ENCODE results near the gene RASSF4. TPM values are rescaled to one million over a fixed set of nuclear protein-coding genes. Genes with fewer than 3 reads are reported as not detected.

RASSF4 gene
- total RNA-seq, 1 experiment from 2014 or later: 2.8 TPM

DNA sequence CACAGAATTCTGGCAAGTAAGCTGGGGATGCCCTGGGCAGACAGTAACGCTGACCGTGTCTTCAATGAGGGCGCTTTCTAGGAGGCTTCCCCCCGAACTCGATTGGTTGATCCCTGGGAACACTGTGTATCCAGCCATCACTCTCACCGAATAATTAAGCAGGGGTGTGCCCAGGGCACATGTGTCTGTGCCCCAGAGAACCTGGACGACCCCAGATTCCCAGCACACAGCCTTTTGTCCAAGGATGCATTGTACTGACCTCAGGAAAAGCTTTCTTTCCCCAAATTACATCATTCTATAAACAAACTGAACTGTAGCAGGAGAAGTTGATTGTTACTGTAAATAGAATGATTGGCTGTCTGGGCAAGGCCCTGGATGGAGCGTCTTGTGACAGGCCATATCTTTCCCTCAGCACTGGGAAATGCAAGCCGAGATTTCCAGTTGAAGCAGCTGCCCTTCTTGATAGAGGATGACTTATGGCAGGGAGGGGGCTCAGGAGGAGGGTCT, 25.6 kb downstream of the RASSF4 start:
- no peak for TF ChIP-seq TCF7L2 (IDR thresholded peaks at IDR 0.05; ENCODE audit: borderline replicate concordance, extremely low read depth, insufficient read depth, insufficient read length)
- TF ChIP-seq, protein P1, sequence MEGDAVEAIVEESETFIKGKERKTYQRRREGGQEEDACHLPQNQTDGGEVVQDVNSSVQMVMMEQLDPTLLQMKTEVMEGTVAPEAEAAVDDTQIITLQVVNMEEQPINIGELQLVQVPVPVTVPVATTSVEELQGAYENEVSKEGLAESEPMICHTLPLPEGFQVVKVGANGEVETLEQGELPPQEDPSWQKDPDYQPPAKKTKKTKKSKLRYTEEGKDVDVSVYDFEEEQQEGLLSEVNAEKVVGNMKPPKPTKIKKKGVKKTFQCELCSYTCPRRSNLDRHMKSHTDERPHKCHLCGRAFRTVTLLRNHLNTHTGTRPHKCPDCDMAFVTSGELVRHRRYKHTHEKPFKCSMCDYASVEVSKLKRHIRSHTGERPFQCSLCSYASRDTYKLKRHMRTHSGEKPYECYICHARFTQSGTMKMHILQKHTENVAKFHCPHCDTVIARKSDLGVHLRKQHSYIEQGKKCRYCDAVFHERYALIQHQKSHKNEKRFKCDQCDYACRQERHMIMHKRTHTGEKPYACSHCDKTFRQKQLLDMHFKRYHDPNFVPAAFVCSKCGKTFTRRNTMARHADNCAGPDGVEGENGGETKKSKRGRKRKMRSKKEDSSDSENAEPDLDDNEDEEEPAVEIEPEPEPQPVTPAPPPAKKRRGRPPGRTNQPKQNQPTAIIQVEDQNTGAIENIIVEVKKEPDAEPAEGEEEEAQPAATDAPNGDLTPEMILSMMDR (IDR thresholded peaks at IDR 0.05 in 2 of 3, conservative IDR thresholded peaks at IDR 0.05 in 1 of 3; ENCODE audit: borderline replicate concordance in 1 of 3, insufficient read depth in 1 of 3, low read depth in 2 of 3, low read length in 2 of 3): no peak
- TF ChIP-seq CEBPB (IDR thresholded peaks at IDR 0.05; ENCODE audit: low read depth): no peak
- no peak for TF ChIP-seq CBX3 (IDR thresholded peaks at IDR 0.05; ENCODE audit: low read depth)
- TF ChIP-seq EZH2phosphoT487 (IDR thresholded peaks at IDR 0.05; ENCODE audit: borderline replicate concordance): no peak
- TF ChIP-seq, protein P2, sequence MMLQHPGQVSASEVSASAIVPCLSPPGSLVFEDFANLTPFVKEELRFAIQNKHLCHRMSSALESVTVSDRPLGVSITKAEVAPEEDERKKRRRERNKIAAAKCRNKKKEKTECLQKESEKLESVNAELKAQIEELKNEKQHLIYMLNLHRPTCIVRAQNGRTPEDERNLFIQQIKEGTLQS (IDR thresholded peaks at IDR 0.05): no peak
- no peak for TF ChIP-seq JUND (IDR thresholded peaks at IDR 0.05)
- TF ChIP-seq FOSL1 (IDR thresholded peaks at IDR 0.05; ENCODE audit: low read depth): no peak
- no peak for TF ChIP-seq POLR2AphosphoS5 (IDR thresholded peaks at IDR 0.05; ENCODE audit: low read depth, low read length)
- TF ChIP-seq, protein P3, sequence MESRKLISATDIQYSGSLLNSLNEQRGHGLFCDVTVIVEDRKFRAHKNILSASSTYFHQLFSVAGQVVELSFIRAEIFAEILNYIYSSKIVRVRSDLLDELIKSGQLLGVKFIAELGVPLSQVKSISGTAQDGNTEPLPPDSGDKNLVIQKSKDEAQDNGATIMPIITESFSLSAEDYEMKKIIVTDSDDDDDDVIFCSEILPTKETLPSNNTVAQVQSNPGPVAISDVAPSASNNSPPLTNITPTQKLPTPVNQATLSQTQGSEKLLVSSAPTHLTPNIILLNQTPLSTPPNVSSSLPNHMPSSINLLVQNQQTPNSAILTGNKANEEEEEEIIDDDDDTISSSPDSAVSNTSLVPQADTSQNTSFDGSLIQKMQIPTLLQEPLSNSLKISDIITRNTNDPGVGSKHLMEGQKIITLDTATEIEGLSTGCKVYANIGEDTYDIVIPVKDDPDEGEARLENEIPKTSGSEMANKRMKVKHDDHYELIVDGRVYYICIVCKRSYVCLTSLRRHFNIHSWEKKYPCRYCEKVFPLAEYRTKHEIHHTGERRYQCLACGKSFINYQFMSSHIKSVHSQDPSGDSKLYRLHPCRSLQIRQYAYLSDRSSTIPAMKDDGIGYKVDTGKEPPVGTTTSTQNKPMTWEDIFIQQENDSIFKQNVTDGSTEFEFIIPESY (IDR thresholded peaks at IDR 0.05; ENCODE audit: extremely low read depth, insufficient replicate concordance, low read length): no peak
- no peak for TF ChIP-seq SP1 (IDR thresholded peaks at IDR 0.05; ENCODE audit: low read depth)
- no peak for TF ChIP-seq EZH2 (IDR thresholded peaks at IDR 0.05)
- TF ChIP-seq, protein P4, sequence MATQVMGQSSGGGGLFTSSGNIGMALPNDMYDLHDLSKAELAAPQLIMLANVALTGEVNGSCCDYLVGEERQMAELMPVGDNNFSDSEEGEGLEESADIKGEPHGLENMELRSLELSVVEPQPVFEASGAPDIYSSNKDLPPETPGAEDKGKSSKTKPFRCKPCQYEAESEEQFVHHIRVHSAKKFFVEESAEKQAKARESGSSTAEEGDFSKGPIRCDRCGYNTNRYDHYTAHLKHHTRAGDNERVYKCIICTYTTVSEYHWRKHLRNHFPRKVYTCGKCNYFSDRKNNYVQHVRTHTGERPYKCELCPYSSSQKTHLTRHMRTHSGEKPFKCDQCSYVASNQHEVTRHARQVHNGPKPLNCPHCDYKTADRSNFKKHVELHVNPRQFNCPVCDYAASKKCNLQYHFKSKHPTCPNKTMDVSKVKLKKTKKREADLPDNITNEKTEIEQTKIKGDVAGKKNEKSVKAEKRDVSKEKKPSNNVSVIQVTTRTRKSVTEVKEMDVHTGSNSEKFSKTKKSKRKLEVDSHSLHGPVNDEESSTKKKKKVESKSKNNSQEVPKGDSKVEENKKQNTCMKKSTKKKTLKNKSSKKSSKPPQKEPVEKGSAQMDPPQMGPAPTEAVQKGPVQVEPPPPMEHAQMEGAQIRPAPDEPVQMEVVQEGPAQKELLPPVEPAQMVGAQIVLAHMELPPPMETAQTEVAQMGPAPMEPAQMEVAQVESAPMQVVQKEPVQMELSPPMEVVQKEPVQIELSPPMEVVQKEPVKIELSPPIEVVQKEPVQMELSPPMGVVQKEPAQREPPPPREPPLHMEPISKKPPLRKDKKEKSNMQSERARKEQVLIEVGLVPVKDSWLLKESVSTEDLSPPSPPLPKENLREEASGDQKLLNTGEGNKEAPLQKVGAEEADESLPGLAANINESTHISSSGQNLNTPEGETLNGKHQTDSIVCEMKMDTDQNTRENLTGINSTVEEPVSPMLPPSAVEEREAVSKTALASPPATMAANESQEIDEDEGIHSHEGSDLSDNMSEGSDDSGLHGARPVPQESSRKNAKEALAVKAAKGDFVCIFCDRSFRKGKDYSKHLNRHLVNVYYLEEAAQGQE (IDR thresholded peaks at IDR 0.05; ENCODE audit: low read depth): no peak
- no peak for TF ChIP-seq SIN3A (IDR thresholded peaks at IDR 0.05; ENCODE audit: low read depth)
- no peak for TF ChIP-seq EGR1 (IDR thresholded peaks at IDR 0.05; ENCODE audit: low read depth)
- TF ChIP-seq ZFX (IDR thresholded peaks at IDR 0.05): no peak
- TF ChIP-seq RAD21 (IDR thresholded peaks at IDR 0.05; ENCODE audit: low read depth): no peak
- CTCF ChIA-PET: no interaction called here

More for the DNA sequence above, 25.6 kb downstream of the RASSF4 start:
- Histone ChIP-seq H3K9ac (ENCODE audit: low read length) (no peak overlapping the region), H3K9me3 (ENCODE audit: control insufficient read depth in 1 of 2, insufficient read depth in 1 of 2, low read depth in 1 of 2, low read length in 2 of 2) (no peaks in the 10 kb centered on the region), H3K4me1 (ENCODE audit: control insufficient read depth in 1 of 2, insufficient read depth in 2 of 2, low read length in 2 of 2) (peaks cover 19 to 26% of the 10 kb centered on the region in 2 experiments), H3K4me2 (ENCODE audit: low read length) (no peak overlapping the region), H3K9me2 (ENCODE audit: insufficient read depth) (no peaks in the 10 kb centered on the region), H3K4me3 (replicated peaks in 1 of 2; ENCODE audit: low read depth in 1 of 2, low read length in 2 of 2) (no peak overlapping the region), H4K20me1 (ENCODE audit: insufficient read depth) (no peaks in the 10 kb centered on the region), H3K36me3 (ENCODE audit: control insufficient read depth in 1 of 2, insufficient read depth in 2 of 2, low read length in 2 of 2) (no peaks in the 10 kb centered on the region), H2AFZ (ENCODE audit: low read depth, low read length, poor library complexity, severe bottlenecking) (no peak overlapping the region), H3K27ac (ENCODE audit: low read depth, low read length) (no peak overlapping the region), H3K27me3 (ENCODE audit: insufficient read depth, low read length) (no peaks in the 10 kb centered on the region), H3K79me2 (ENCODE audit: insufficient read depth, low read length) (no peaks in the 10 kb centered on the region)
- no peak for ATAC-seq
- POLR2A ChIA-PET: interaction anchor here (0.5 kb wide), 1 partner anchor 38 kb away, joined by 3 read pairs; no protein-coding TSS in a partner anchor
- RAD21 ChIA-PET (ENCODE audit: low non-redundant PET in 1 of 2, low total read pairs in 2 of 2, uncharacterized antibody in 2 of 2, unreplicated experiment in 2 of 2): no interaction called here
- intact Hi-C loops (cut with micrococcal nuclease): no loop called here
- no peak for DNase-seq (ENCODE audit: low read depth, low spot score)
- no TSS peak for BruUV-seq (replicated peaks)
